HepG2 (cell line): ENCODE measurements around the gene PCSK6. TPM values are rescaled to one million over a fixed set of nuclear protein-coding genes. Genes with fewer than 3 reads are reported as not detected.

ENCODE experiments used
- ATAC-seq: fragments of 200-7000 bp; cut with Tn5 transposase; 3 replicates; pipeline ENCODE4 v1.9.1; 2020; ENCODE audit warnings: mild to moderate bottlenecking, moderate library complexity
- BruUV-seq: library from RNA; stranded (reverse); fragments of 400-500 nt; replicated peaks from 2 replicates; lab custom pipeline; 2021; lab: Mats Ljungman, UMichigan
- CTCF ChIA-PET: fragments of 300-600 bp; formaldehyde crosslinking; extraction: SDS; loops from one replicate; lab custom pipeline; 2021; ENCODE audit warnings: low total read pairs, inconsistent platforms, low intra/inter-chr PET ratio; lab: Yijun Ruan, JAX
- POLR2A ChIA-PET: fragments of 350-600 bp; sonication (Branson Sonifier 250); formaldehyde crosslinking; loops from one replicate; lab custom pipeline; 2020; ENCODE audit warnings: antibody characterized with exemption, inconsistent platforms; lab: Yijun Ruan, JAX
- DNase-seq: peaks from one replicate; pipeline ENCODE4 v3.0.0-alpha.2; 2015; ENCODE audit warnings: low spot score
- FAIRE-seq: peaks from 3 replicates; lab custom pipeline; 2011; peaks lifted over from hg19 to GRCh38; lab: Jason Lieb, UNC
- H2AFZ ChIP-seq: one replicate; pipeline ENCODE4 v1.6.1; 2011; ENCODE audit warnings: low read length, inconsistent platforms
- H3K27ac ChIP-seq: fragments of 300-600 bp; 3 replicates; pipeline ENCODE4 v1.8.0; 2011; ENCODE audit warnings: mixed run types, mild to moderate bottlenecking, mixed read lengths, low read length, inconsistent platforms; ENCODE audit not compliant: insufficient read depth; ENCODE audit errors: extremely low read length
- H3K27me3 ChIP-seq, 2 experiments: fragments of 200-600 bp in 1 of 2; 2 replicates in 1 of 2; 3 replicates in 1 of 2; pipeline versions ENCODE4 v1.6.0 to v1.8.0; 2011; ENCODE audit warnings: low read length in 2 of 2, mild to moderate bottlenecking in 2 of 2, moderate library complexity in 2 of 2, inconsistent platforms in 1 of 2; ENCODE audit not compliant: insufficient read depth in 2 of 2, control insufficient read depth in 1 of 2
- H3K36me3 ChIP-seq, 2 experiments: fragments of 200-600 bp in 1 of 2; replicated peaks in 1 of 2; 2 replicates in 1 of 2; 3 replicates in 1 of 2; pipeline versions ENCODE4 v1.5.1 to v1.8.0; 2011; ENCODE audit warnings: low read length in 2 of 2, inconsistent platforms in 1 of 2; ENCODE audit not compliant: insufficient read depth in 2 of 2, control insufficient read depth in 1 of 2
- H3K4me1 ChIP-seq: 2 replicates; pipeline ENCODE4 v1.5.1; 2012; ENCODE audit warnings: low read length, inconsistent platforms; ENCODE audit not compliant: insufficient read depth
- H3K4me2 ChIP-seq: 2 replicates; pipeline ENCODE4 v1.6.0; 2011; ENCODE audit warnings: low read depth, low read length, inconsistent platforms
- H3K4me3 ChIP-seq, 3 experiments: fragments of 200-600 bp in 1 of 3; sonication (generic), shearing (Covaris generic) in 1 of 3; replicated peaks in 1 of 3; 2 replicates each; pipeline ENCODE4 v1.5.1; 2011 to 2016; ENCODE audit warnings: low read length in 3 of 3, inconsistent platforms in 2 of 3, low read depth in 2 of 3, mild to moderate bottlenecking in 2 of 3, control low read depth in 1 of 3, mixed read lengths in 1 of 3; ENCODE audit not compliant: insufficient read depth in 1 of 3
- H3K79me2 ChIP-seq: one replicate; pipeline ENCODE4 v1.6.1; 2011; ENCODE audit warnings: low read length, inconsistent platforms; ENCODE audit not compliant: insufficient read depth
- H3K9ac ChIP-seq: 2 replicates; pipeline ENCODE4 v1.6.0; 2011; ENCODE audit warnings: mild to moderate bottlenecking, low read depth, low read length, inconsistent platforms; ENCODE audit not compliant: insufficient read depth
- H3K9me3 ChIP-seq: 2 replicates; pipeline ENCODE4 v1.5.1; 2012; ENCODE audit warnings: mild to moderate bottlenecking, low read length
- H4K20me1 ChIP-seq: 2 replicates; pipeline ENCODE4 v1.6.0; 2011; ENCODE audit warnings: inconsistent platforms, mild to moderate bottlenecking, low read length, moderate library complexity; ENCODE audit not compliant: insufficient read depth
- PRPF4 ChIP-seq: fragments of 200-400 bp; formaldehyde crosslinking; IDR thresholded peaks from 2 replicates; pipeline ENCODE4 v1.6.1; 2016; ENCODE audit warnings: low read length, low read depth; ENCODE audit not compliant: poor library complexity, severe bottlenecking
- ZBTB33 ChIP-seq: sonication (generic); formaldehyde crosslinking; IDR thresholded peaks from 2 replicates; pipeline ENCODE4 v1.4.0; 2020; ENCODE audit warnings: missing genetic modification reagents
- ZBTB38 ChIP-seq: sonication (generic); formaldehyde crosslinking; IDR thresholded peaks from 2 replicates; pipeline ENCODE4 v1.5.1; 2020; ENCODE audit warnings: mild to moderate bottlenecking, missing genetic modification reagents
- ZMAT3 ChIP-seq: sonication (generic); formaldehyde crosslinking; conservative IDR thresholded peaks from 2 replicates; pipeline ENCODE4 v1.7.0; 2021; ENCODE audit warnings: missing genetic modification reagents
- ZNF276 ChIP-seq: sonication (generic); formaldehyde crosslinking; IDR thresholded peaks from 2 replicates; pipeline ENCODE4 v1.4.0; 2020; ENCODE audit warnings: mild to moderate bottlenecking, low read depth, missing genetic modification reagents
- ZNF607 ChIP-seq: sonication (generic); formaldehyde crosslinking; IDR thresholded peaks from 2 replicates; pipeline ENCODE4 v1.5.1; 2020; ENCODE audit warnings: missing genetic modification reagents, mild to moderate bottlenecking, borderline replicate concordance
- ZNF687 ChIP-seq: sonication (generic); formaldehyde crosslinking; IDR thresholded peaks from 2 replicates; pipeline ENCODE4 v1.5.1; 2020; ENCODE audit warnings: mild to moderate bottlenecking, missing genetic modification reagents, moderate library complexity
- ZNF781 ChIP-seq: sonication (generic); formaldehyde crosslinking; IDR thresholded peaks from 2 replicates; pipeline ENCODE4 v1.5.1; 2020; ENCODE audit warnings: borderline replicate concordance, mild to moderate bottlenecking, missing genetic modification reagents; ENCODE audit errors: not compliant biosample characterization
- ZSCAN12 ChIP-seq: sonication (generic); formaldehyde crosslinking; IDR thresholded peaks from 2 replicates; pipeline ENCODE4 v1.9.0; 2021; ENCODE audit warnings: mild to moderate bottlenecking, missing genetic modification reagents
- WGBS: methylation state at CpG from one replicate; pipeline ENCODE4 v1.1.6; 2017; ENCODE audit warnings: low lambda C conversion rate; 5-methylcytosine and 5-hydroxymethylcytosine counted together
- in situ Hi-C: cut with HindIII; loops from 2 replicates; pipeline ENCODE4 v1.10.0; 2017; ENCODE audit warnings: low pct_unique_long_range_greater_than_20kb; ENCODE audit not compliant: extremely low pct_ligation_motif_present
- intact Hi-C: fragments of 100-400 bp; cut with micrococcal nuclease; formaldehyde crosslinking; loops from one replicate; pipeline ENCODE4 v1.10.0; 2022; ENCODE audit not compliant: unreplicated experiment
- polyA plus RNA-seq, 8 experiments: library from polyadenylated mRNA; depleted of rRNA in 3 of 8; stranded (reverse) in 7 of 8; unstranded in 1 of 8; fragments of >200 nt; fragmentation: Illumina TruSeq in 4 of 8; extraction: Trizol in 4 of 8; gene quantifications; 2 replicates each; pipeline versions ENCODE4 v1.2.1 to v1.2.3, GENCODE V29; 2011 to 2016; ENCODE audit warnings: low read depth in 4 of 8, missing spikeins in 1 of 8, mixed read lengths in 1 of 8; ENCODE audit not compliant: insufficient read depth in 1 of 8
- total RNA-seq, 5 experiments: library from RNA; depleted of rRNA; stranded (reverse); fragments of >200 nt; fragmentation: Illumina TruSeq; extraction: Trizol; gene quantifications; 2 replicates each; pipeline ENCODE4 v1.2.3, GENCODE V29; 2016; ENCODE audit warnings: low read depth in 1 of 5
- TF ChIP-seq, protein P1 (sequence below): sonication (generic); formaldehyde crosslinking; IDR thresholded peaks from 2 replicates; pipeline ENCODE4 v1.4.0; 2020; ENCODE audit warnings: mild to moderate bottlenecking, missing genetic modification reagents
- TF ChIP-seq, protein P2 (sequence below): sonication (generic); formaldehyde crosslinking; IDR thresholded peaks from 2 replicates; pipeline ENCODE4 v1.4.0; 2020; ENCODE audit warnings: missing genetic modification reagents, borderline replicate concordance

The PCSK6 gene
- total and polyA plus RNA-seq, 2 of the 13 experiments (the other 11 are each of a cell fraction or from before 2014, with no cell fraction given) = 56.5 to 155 TPM

DNA sequence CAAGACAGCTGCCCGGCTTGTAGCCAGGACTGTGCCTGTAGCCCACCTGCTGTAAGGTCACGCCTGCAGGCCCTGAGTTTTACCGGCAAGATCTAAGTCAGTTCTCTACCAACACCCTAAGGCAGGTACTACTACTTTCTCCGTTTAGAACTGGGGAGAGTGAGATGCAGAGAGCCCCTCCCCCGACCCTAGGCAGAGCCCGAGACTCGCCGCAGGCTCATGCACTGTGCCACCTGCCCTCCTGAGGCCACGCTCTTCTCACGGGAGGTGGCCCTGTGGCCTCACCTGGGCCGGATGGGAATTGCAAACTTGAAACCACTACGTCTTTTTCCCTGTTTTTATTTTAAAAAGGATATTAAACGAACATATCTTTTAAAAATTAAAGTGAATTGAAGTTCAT is 36.9 kb upstream of the PCSK6 start:
- Histone ChIP-seq H3K4me1 (peaks cover 95% of the 10 kb centered on the region), H3K9me3 (no peaks in the 10 kb centered on the region), H3K27me3 (no peaks in the 10 kb centered on the region), H3K36me3 (no peaks in the 10 kb centered on the region), H3K4me2 (no peak overlapping the region), H3K79me2 (no peaks in the 10 kb centered on the region)
- CTCF ChIA-PET = no interaction called here
- DNase-seq = no peak
- intact Hi-C loops = loop anchor here (5.0 kb wide), 1 partner anchor 116 kb away; no protein-coding TSS in a partner anchor
- in situ Hi-C loops = no loop called here
- TF ChIP-seq ZBTB33 = peak; percentile 97
- no peak for TF ChIP-seq ZNF607 (CRISPR knock-in tag)
- no peak for TF ChIP-seq ZNF781 (CRISPR knock-in tag)
- TF ChIP-seq ZNF687 (CRISPR knock-in tag) = peak; percentile 62
- peak; percentile 66 for TF ChIP-seq PRPF4
- TF ChIP-seq, protein P1, sequence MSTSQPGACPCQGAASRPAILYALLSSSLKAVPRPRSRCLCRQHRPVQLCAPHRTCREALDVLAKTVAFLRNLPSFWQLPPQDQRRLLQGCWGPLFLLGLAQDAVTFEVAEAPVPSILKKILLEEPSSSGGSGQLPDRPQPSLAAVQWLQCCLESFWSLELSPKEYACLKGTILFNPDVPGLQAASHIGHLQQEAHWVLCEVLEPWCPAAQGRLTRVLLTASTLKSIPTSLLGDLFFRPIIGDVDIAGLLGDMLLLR (CRISPR knock-in tag) = no peak
- TF ChIP-seq, protein P2, sequence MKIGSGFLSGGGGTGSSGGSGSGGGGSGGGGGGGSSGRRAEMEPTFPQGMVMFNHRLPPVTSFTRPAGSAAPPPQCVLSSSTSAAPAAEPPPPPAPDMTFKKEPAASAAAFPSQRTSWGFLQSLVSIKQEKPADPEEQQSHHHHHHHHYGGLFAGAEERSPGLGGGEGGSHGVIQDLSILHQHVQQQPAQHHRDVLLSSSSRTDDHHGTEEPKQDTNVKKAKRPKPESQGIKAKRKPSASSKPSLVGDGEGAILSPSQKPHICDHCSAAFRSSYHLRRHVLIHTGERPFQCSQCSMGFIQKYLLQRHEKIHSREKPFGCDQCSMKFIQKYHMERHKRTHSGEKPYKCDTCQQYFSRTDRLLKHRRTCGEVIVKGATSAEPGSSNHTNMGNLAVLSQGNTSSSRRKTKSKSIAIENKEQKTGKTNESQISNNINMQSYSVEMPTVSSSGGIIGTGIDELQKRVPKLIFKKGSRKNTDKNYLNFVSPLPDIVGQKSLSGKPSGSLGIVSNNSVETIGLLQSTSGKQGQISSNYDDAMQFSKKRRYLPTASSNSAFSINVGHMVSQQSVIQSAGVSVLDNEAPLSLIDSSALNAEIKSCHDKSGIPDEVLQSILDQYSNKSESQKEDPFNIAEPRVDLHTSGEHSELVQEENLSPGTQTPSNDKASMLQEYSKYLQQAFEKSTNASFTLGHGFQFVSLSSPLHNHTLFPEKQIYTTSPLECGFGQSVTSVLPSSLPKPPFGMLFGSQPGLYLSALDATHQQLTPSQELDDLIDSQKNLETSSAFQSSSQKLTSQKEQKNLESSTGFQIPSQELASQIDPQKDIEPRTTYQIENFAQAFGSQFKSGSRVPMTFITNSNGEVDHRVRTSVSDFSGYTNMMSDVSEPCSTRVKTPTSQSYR (CRISPR knock-in tag) = peak; percentile 71; the same call in 1 of the 2 replicates
- TF ChIP-seq ZMAT3 (CRISPR knock-in tag) = 0 out of 2 replicates have a peak, but pooled peaks have one; percentile 27
- no peak for TF ChIP-seq ZNF276 (CRISPR knock-in tag)
- TF ChIP-seq ZBTB38 (CRISPR knock-in tag) = peak; percentile 80; the same call in 1 of the 2 replicates
- TF ChIP-seq ZSCAN12 = no peak
- TF ChIP-seq, all 625 proteins: peak for 6
- ATAC-seq (no peak), FAIRE-seq (no peak)
- no TSS peak for BruUV-seq
- Histone ChIP-seq H3K27ac (peak overlapping the region; percentile 98), H3K9ac (peak overlapping the region; percentile 93; the same call in 1 of the 2 replicates), H4K20me1 (no peaks in the 10 kb centered on the region), H3K4me3 (no peak overlapping the region), H2AFZ (no peak overlapping the region)
- POLR2A ChIA-PET = interaction anchor here (1.1 to 3.8 kb wide), 6 partner anchors 12 to 89 kb away, joined by 3 to 92 read pairs (median 34); no protein-coding TSS in a partner anchor
- 85% methylated on average over 13 of the region's 13 CpGs for WGBS
